Adrenal gland (tissue), 12 donors: ENCODE data around the gene GHR. TPM values are rescaled to one million over a fixed set of nuclear protein-coding genes. Genes with fewer than 3 reads are reported as not detected.
A peak's percentile ranks its signal among the peaks of the same experiment; 100 is the strongest.

Source experiments
- DNase-seq, 7 donors: peaks; one replicate each; pipeline ENCODE4 v3.0.0-alpha.2; 2019 to 2020
- H3K27ac ChIP-seq, 5 donors: fragments of 200-600 bp; sonication (generic) in 4 of 5; 1 replicate in 3 of 5; 2 replicates in 2 of 5; pipeline versions ENCODE4 v1.5.1 to v1.8.0; 2016 to 2020; ENCODE audit warnings: mild to moderate bottlenecking in 1 of 5
- H3K27me3 ChIP-seq: fragments of 200-600 bp; 2 replicates; pipeline ENCODE4 v1.8.0; 2021
- H3K36me3 ChIP-seq, 2 donors: fragments of 200-600 bp; replicated peaks in 1 of 2; 1 replicate in 1 of 2; 2 replicates in 1 of 2; pipeline versions ENCODE4 v1.5.1 to v1.8.0; 2018 to 2022
- H3K4me1 ChIP-seq, 2 donors: fragments of 200-600 bp; replicated peaks in 1 of 2; 1 replicate in 1 of 2; 2 replicates in 1 of 2; pipeline versions ENCODE4 v1.5.1 to v1.8.0; 2018 to 2021
- H3K4me3 ChIP-seq, 4 donors: fragments of 200-600 bp; sonication (generic) in 3 of 4; one replicate each; pipeline ENCODE4 v1.5.1; 2016 to 2018
- H3K9me3 ChIP-seq, 3 donors: fragments of 200-600 bp; sonication (generic) in 1 of 3; replicated peaks in 1 of 3; 1 replicate in 2 of 3; 2 replicates in 1 of 3; pipeline versions ENCODE4 v1.5.1 to v1.8.0; 2016 to 2021
- POLR2A ChIP-seq, 2 donors: fragments of 450-650 bp; IDR thresholded peaks; one replicate each; pipeline ENCODE4 v1.6.1; 2017; ENCODE audit warnings: antibody characterized with exemption in 2 of 2, mild to moderate bottlenecking in 2 of 2, moderate library complexity in 1 of 2
- WGBS, 4 donors: extraction: QIAGEN DNeasy Blood & Tissue Kit in 2 of 4; methylation state at CpG; one replicate each; pipeline versions ENCODE4 v1.1.5 to v1.1.7; 2013 to 2017; 5-methylcytosine and 5-hydroxymethylcytosine counted together
- intact Hi-C, 2 donors: fragments of 100-400 bp; cut with DNase I; formaldehyde crosslinking; loops; one replicate each; pipeline versions ENCODE4 v1.14.1 to v1.15.0; 2022 to 2023
- polyA plus RNA-seq, 3 donors: library from polyadenylated mRNA; stranded (reverse); fragments of 200-250 nt in 2 of 3; fragments of 350-450 nt in 1 of 3; fragmentation: Illumina TruSeq in 1 of 3; extraction: RNeasy Lipid Tissue Mini Kit (QIAGEN cat#74804) in 1 of 3; gene quantifications; one replicate each; pipeline ENCODE4 v1.2.3, GENCODE V29; 2013 to 2014
- total RNA-seq, 9 donors: library from RNA; depleted of rRNA in 4 of 9; stranded (reverse); fragments of >200 nt in 4 of 9; fragments of 120-200 nt in 1 of 9; fragmentation: NEBNext Ultra II Directional in 1 of 9; extraction: Animal tissue kit (Norgen Biotek cat#: 25700) in 1 of 9; gene quantifications; one replicate each; pipeline versions ENCODE4 v1.1.0 to v1.2.4, GENCODE V29; 2013 to 2023
- TF ChIP-seq, protein P1 (sequence below), 6 experiments: fragments of 450-650 bp in 4 of 6; fragments of 200-600 bp in 2 of 6; sonication (generic) in 1 of 6; IDR thresholded peaks; 1 replicate in 5 of 6; 2 replicates in 1 of 6; pipeline versions ENCODE4 v1.5.1 to v1.8.0; 2016 to 2021; ENCODE audit warnings: antibody characterized with exemption in 6 of 6, mild to moderate bottlenecking in 2 of 6, moderate library complexity in 1 of 6
- donor health status: healthy with polysubstance abuse.
- donor health status: Bipolar disorder and iron deficiency.
- donor health status: DM: yes; HTN: yes; CAD: no.
- donor health status: DM: no; HTN: no; CAD: no.
- donor health status: DM: no; HTN: no; CAD: no.
- donor health status: DM: yes; HTN: yes; CAD: no.

GHR gene
- total and polyA plus RNA-seq, 12 donors, result 2.9 to 17.1 (median 10.5) TPM

DNA sequence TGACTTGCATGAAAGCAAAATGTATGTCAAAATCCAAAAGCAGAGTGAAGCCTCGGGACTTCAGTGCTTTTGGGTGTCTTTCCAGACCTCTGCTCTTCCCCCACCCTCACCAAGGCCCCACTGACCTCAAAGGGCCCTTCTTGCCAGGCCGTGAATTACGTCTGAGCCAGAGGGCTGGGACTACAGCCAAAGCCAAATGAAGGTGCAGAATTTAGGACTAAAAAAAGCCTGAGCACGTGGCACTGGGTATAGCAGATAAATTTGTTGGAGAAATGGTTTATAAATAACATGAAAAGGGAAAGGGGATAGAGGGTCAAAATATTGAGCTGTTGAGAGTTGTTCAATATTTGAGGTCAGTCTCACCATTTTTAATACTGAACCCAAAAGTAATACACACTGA, 163.4 kb downstream of the GHR start:
- no peaks in the 10 kb centered on the region for H3K27me3 ChIP-seq
- no peaks in the 10 kb centered on the region for H3K9me3 ChIP-seq
- H3K27ac ChIP-seq, result peak overlapping the region in 2 of 5 donors; percentile 2 to 20
- WGBS, 4 donors, result 7 to 11% (median 8%) methylated on average over 4 of the region's 4 CpGs
- intact Hi-C loops, result loop anchor here (10.0 kb wide), 2 partner anchors 68 to 162 kb away; partner anchors contain the start of gene GHR (in 2 of the 2)
- H3K4me1 ChIP-seq, result peaks cover 25 to 40% of the 10 kb centered on the region in 2 donors
- DNase-seq, result peak; percentile 74 to 85 (median 79)
- no peaks in the 10 kb centered on the region for H3K36me3 ChIP-seq
- TF ChIP-seq, protein P1, sequence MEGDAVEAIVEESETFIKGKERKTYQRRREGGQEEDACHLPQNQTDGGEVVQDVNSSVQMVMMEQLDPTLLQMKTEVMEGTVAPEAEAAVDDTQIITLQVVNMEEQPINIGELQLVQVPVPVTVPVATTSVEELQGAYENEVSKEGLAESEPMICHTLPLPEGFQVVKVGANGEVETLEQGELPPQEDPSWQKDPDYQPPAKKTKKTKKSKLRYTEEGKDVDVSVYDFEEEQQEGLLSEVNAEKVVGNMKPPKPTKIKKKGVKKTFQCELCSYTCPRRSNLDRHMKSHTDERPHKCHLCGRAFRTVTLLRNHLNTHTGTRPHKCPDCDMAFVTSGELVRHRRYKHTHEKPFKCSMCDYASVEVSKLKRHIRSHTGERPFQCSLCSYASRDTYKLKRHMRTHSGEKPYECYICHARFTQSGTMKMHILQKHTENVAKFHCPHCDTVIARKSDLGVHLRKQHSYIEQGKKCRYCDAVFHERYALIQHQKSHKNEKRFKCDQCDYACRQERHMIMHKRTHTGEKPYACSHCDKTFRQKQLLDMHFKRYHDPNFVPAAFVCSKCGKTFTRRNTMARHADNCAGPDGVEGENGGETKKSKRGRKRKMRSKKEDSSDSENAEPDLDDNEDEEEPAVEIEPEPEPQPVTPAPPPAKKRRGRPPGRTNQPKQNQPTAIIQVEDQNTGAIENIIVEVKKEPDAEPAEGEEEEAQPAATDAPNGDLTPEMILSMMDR (IDR thresholded peaks at IDR 0.05), result no peak
- TF ChIP-seq POLR2A (IDR thresholded peaks at IDR 0.05), result no peak
- H3K4me3 ChIP-seq, result no peak overlapping the region

DNA sequence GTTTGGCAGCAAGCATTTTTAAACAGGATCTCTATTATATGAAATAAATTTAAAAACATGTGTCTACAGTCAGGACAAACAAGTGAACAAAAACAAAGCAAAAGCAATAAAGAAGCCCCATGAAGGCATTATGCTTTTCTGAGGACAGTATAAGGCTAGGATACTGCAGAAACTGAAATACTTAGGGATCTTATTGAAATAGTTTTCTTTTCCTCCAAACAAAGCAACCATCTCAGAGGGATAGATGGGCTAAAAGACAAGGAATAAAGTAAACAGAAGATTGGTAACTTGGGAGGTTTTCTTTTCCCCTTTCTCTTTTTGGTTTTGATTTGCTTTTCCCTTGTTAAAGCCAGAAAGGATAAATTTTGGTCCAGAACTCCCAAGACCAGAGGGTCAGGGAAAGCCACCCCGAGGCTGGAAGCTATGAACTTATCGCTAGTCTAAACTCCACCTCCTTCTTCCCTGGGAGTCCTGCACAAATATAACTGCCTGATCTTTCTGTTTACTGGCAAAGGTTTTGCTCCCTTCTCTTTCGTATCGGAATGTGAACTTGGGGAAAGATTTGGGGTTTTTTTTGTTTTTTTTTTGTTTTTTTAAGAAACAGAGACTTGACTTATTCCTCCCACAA, 164.0 kb downstream of the GHR start:
- H3K27ac ChIP-seq, result peak overlapping the region in 1 of 5 donors; percentile 2

DNA sequence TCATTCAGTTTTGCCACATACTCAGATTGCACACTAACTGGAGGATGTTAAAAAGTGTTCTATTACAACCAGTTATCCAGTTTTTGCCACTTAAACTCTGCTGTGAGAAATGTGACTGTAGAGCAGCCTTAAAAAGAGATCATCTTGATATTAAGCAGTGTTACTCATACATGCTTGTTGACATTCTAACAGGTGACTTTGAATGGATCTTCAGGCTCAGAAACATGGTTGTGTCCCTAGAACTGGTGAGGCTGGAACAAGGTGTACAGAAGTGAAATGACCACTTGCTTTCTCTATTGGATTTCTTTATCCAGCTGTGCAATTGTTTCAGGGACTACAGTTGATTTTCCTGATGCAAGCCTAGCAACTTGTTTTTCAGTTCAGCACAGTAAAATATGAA, 167.3 kb downstream of the GHR start:
- Histone ChIP-seq H3K9me3 (no peaks in the 10 kb centered on the region), H3K4me1 (peaks cover 26 to 40% of the 10 kb centered on the region in 2 donors), H3K4me3 (no peak overlapping the region), H3K27ac (peak overlapping the region in 2 of 5 donors; percentile 31 to 48), H3K27me3 (no peaks in the 10 kb centered on the region), H3K36me3 (no peaks in the 10 kb centered on the region)
- no peak for DNase-seq
- intact Hi-C loops, result no loop called here
- TF ChIP-seq, protein P1 (IDR thresholded peaks at IDR 0.05), result no peak
- no peak for TF ChIP-seq POLR2A (IDR thresholded peaks at IDR 0.05)

More for the DNA sequence above, 164.0 kb downstream of the GHR start:
- TF ChIP-seq, protein P1 (IDR thresholded peaks at IDR 0.05), result no peak
- TF ChIP-seq POLR2A (IDR thresholded peaks at IDR 0.05), result no peak
- no peak for DNase-seq
- no peaks in the 10 kb centered on the region for H3K27me3 ChIP-seq
- peak overlapping the region in 1 of 4 donors; percentile 0 for H3K4me3 ChIP-seq
- no peaks in the 10 kb centered on the region for H3K36me3 ChIP-seq
- H3K9me3 ChIP-seq, result no peaks in the 10 kb centered on the region
- intact Hi-C loops, result loop anchor here (10.0 kb wide), 2 partner anchors 68 to 162 kb away; partner anchors contain the start of gene GHR (in 2 of the 2)
- WGBS, 4 donors, result 62 to 75% (median 67%) methylated on average over 4 of the region's 4 CpGs
- peaks cover 26 to 40% of the 10 kb centered on the region in 2 donors for H3K4me1 ChIP-seq

DNA sequence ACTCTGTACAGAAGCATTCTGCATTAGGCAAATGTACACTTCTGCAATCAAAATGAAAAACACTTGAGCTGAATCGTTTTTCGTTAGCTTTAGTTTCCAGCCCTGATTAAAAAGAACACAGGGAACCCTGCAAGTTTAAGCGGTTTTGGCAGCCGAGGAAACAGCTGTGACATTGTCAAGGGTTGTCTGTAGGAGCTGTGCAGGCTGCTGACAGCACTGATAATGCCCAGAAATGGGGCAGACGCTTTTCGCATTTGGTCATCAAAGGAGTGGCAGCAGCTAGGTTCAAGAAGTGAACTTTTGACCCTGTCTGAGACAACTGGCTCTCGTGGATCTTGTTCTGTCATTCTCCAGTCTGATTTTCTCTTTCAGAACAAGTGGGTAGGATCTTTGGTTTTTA, 167.8 kb downstream of the GHR start:
- H3K4me3 ChIP-seq, result no peak overlapping the region
- DNase-seq, result peak in 6 of 7 donors; percentile 46 to 90 (median 56)

More for the DNA sequence above, 167.8 kb downstream of the GHR start:
- no peaks in the 10 kb centered on the region for H3K36me3 ChIP-seq
- intact Hi-C loops, result no loop called here
- no peak for TF ChIP-seq POLR2A (IDR thresholded peaks at IDR 0.05)
- TF ChIP-seq, protein P1 (IDR thresholded peaks at IDR 0.05), result no peak
- no peaks in the 10 kb centered on the region for H3K9me3 ChIP-seq
- no peaks in the 10 kb centered on the region for H3K27me3 ChIP-seq
- H3K4me1 ChIP-seq, result peaks cover 25 to 40% of the 10 kb centered on the region in 2 donors
- WGBS, 4 donors, result 15 to 22% (median 21%) methylated on average over 7 of the region's 7 CpGs
- H3K27ac ChIP-seq, result peak overlapping the region in 3 of 5 donors; percentile 17 to 48 (median 31)
